Measurements from ENCODE around the gene NRM.
A peak's percentile ranks its signal among the peaks of the same experiment; 100 is the strongest.

DNA sequence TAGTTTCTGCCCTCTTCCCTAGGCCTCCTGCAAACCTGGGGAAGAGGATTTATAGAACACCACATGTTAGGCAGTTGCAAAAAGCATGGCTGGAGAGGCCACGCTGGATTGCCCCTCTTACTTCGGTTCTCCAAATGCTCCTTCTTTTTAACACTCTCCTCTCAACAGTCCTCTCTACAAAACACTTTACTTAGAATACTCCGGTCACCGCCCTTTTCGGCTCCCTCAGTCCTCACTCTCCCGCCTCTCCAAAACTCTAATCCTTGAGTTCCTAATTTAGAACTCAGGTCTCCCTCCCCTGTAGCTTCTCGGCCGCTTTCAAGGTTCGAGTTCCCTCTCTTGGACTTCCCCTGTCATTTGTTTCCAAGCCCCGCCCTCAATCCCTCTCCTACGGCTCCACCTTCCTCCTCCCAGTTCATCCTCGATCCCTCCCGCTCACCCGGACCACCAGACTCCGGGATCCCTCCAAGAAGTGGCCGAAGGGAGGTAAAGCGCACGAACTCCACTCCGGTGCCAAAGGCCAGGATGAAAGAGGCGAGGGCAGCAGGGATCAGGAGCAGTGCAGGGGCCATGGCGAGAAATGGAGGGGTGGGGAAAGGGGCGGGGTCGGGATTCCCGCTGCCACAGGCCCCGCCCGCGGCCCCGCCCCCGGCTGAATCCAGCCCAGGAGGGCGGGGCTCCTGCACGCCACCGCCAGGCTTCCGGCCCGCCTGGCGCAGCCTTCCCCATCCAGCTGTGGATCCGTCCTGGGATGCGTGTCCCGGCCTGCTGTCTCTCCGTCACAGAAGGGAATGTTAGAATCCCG lies at the start of gene NRM:
- TF ChIP-seq, protein P1, sequence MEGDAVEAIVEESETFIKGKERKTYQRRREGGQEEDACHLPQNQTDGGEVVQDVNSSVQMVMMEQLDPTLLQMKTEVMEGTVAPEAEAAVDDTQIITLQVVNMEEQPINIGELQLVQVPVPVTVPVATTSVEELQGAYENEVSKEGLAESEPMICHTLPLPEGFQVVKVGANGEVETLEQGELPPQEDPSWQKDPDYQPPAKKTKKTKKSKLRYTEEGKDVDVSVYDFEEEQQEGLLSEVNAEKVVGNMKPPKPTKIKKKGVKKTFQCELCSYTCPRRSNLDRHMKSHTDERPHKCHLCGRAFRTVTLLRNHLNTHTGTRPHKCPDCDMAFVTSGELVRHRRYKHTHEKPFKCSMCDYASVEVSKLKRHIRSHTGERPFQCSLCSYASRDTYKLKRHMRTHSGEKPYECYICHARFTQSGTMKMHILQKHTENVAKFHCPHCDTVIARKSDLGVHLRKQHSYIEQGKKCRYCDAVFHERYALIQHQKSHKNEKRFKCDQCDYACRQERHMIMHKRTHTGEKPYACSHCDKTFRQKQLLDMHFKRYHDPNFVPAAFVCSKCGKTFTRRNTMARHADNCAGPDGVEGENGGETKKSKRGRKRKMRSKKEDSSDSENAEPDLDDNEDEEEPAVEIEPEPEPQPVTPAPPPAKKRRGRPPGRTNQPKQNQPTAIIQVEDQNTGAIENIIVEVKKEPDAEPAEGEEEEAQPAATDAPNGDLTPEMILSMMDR (IDR thresholded peaks at IDR 0.05) = no peak
- peak; percentile 27 for TF ChIP-seq POLR2A (IDR thresholded peaks at IDR 0.05)
- peak; percentile 65 to 66 (median 65) for TF ChIP-seq POLR2AphosphoS5 (IDR thresholded peaks at IDR 0.05)
- TF ChIP-seq EP300 (IDR thresholded peaks at IDR 0.05; ENCODE audit: low read depth) = no peak

Measured in transverse colon (tissue), 4 donors.